H1 (cell line): Measurements from ENCODE around the gene SYTL1. TPM values are rescaled to one million over a fixed set of nuclear protein-coding genes. Genes with fewer than 3 reads are reported as not detected.

ENCODE experiments used
- CTCF ChIA-PET: fragments of 300-600 bp; sonication (Branson Sonifier 250); formaldehyde crosslinking; loops from one replicate; lab custom pipeline; 2021; ENCODE audit not compliant: partially characterized antibody; lab: Charles Lee
- POLR2A ChIA-PET: fragments of 300-600 bp; sonication (Branson Sonifier 250); formaldehyde crosslinking; loops from one replicate; lab custom pipeline; 2021; ENCODE audit warnings: inconsistent platforms; ENCODE audit not compliant: partially characterized antibody; lab: Charles Lee
- DNase-seq, 2 experiments: peaks; one replicate each; pipeline versions ENCODE4 v3.0.0 to v3.0.0-alpha.2; 2010 to 2022; ENCODE audit warnings: low spot score in 2 of 2, low read depth in 1 of 2, mixed read lengths in 1 of 2
- FAIRE-seq: peaks from 2 replicates; lab custom pipeline; 2011; peaks lifted over from hg19 to GRCh38; lab: Jason Lieb, UNC
- H2AFZ ChIP-seq: 2 replicates; pipeline ENCODE4 v1.8.1; 2012; ENCODE audit warnings: low read length, inconsistent platforms
- H2AK5ac ChIP-seq: 2 replicates; pipeline ENCODE4 v1.6.1; 2013; ENCODE audit warnings: low read depth, low read length
- H2BK120ac ChIP-seq: replicated peaks from 2 replicates; pipeline ENCODE3; 2013; ENCODE audit warnings: low read depth, low read length, inconsistent platforms
- H2BK12ac ChIP-seq: 2 replicates; pipeline ENCODE4 v1.6.1; 2013; ENCODE audit warnings: low read depth, low read length
- H2BK15ac ChIP-seq: 2 replicates; pipeline ENCODE4 v1.6.1; 2013; ENCODE audit warnings: low read length
- H2BK20ac ChIP-seq: 2 replicates; pipeline ENCODE4 v1.6.1; 2013; ENCODE audit warnings: low read length
- H2BK5ac ChIP-seq: 2 replicates; pipeline ENCODE4 v1.6.1; 2013; ENCODE audit warnings: low read depth, low read length
- H3K14ac ChIP-seq: 2 replicates; pipeline ENCODE4 v1.6.1; 2013; ENCODE audit warnings: inconsistent platforms; ENCODE audit not compliant: insufficient read length
- H3K18ac ChIP-seq: 2 replicates; pipeline ENCODE4 v1.6.1; 2013; ENCODE audit warnings: low read length; ENCODE audit errors: extremely low read depth
- H3K23ac ChIP-seq: 2 replicates; pipeline ENCODE4 v1.6.1; 2013; ENCODE audit warnings: inconsistent platforms; ENCODE audit not compliant: insufficient read length
- H3K23me2 ChIP-seq: 2 replicates; pipeline ENCODE4 v1.6.1; 2013; ENCODE audit warnings: low read depth, low read length
- H3K27ac ChIP-seq: 2 replicates; pipeline ENCODE4 v1.6.1; 2011; ENCODE audit warnings: low read depth, low read length, inconsistent platforms
- H3K27me3 ChIP-seq, 4 experiments: replicated peaks in 1 of 4; 1 replicate in 1 of 4; 2 replicates in 3 of 4; pipeline versions ENCODE4 v1.6.1 to v1.8.1; 2011 to 2013; ENCODE audit warnings: low read length in 3 of 4, mild to moderate bottlenecking in 3 of 4, inconsistent platforms in 2 of 4, mixed read lengths in 2 of 4, moderate library complexity in 1 of 4; ENCODE audit not compliant: control insufficient read depth in 3 of 4, insufficient read depth in 3 of 4; ENCODE audit errors: extremely low read depth in 1 of 4
- H3K36me3 ChIP-seq, 4 experiments: 2 replicates each; pipeline versions ENCODE4 v1.6.1 to v1.8.1; 2011 to 2013; ENCODE audit warnings: mild to moderate bottlenecking in 4 of 4, low read length in 3 of 4, moderate library complexity in 2 of 4, control low read depth in 1 of 4, inconsistent platforms in 1 of 4; ENCODE audit not compliant: insufficient read depth in 4 of 4, control insufficient read depth in 2 of 4
- H3K4ac ChIP-seq: replicated peaks from 2 replicates; pipeline ENCODE3; 2013; ENCODE audit warnings: low read length, low read depth, mixed read lengths, inconsistent platforms; ENCODE audit not compliant: insufficient read length
- H3K4me1 ChIP-seq, 4 experiments: replicated peaks in 1 of 4; 1 replicate in 1 of 4; 2 replicates in 3 of 4; pipeline versions ENCODE4 v1.6.1 to v1.8.1; 2011 to 2013; ENCODE audit warnings: low read length in 3 of 4, inconsistent platforms in 2 of 4, mixed read lengths in 1 of 4; ENCODE audit not compliant: insufficient read depth in 4 of 4, control insufficient read depth in 3 of 4
- H3K4me2 ChIP-seq, 2 experiments: 2 replicates each; pipeline versions ENCODE4 v1.6.1 to v1.8.1; 2011 to 2013; ENCODE audit warnings: low read depth in 2 of 2, low read length in 2 of 2, control low read depth in 1 of 2, inconsistent platforms in 1 of 2, mild to moderate bottlenecking in 1 of 2; ENCODE audit not compliant: insufficient read depth in 1 of 2
- H3K4me3 ChIP-seq, 4 experiments: fragments of 200-600, 300-600 bp in 1 of 4; sonication (generic), shearing (Covaris generic), sonication (Bioruptor Twin) in 1 of 4; 2 replicates each; pipeline versions ENCODE4 v1.5.1 to v1.8.1; 2011 to 2016; ENCODE audit warnings: low read length in 4 of 4, low read depth in 3 of 4, control low read depth in 2 of 4, inconsistent platforms in 2 of 4, mild to moderate bottlenecking in 2 of 4, mixed read lengths in 1 of 4, moderate library complexity in 1 of 4; ENCODE audit not compliant: insufficient read depth in 2 of 4; ENCODE audit errors: extremely low read depth in 1 of 4
- H3K56ac ChIP-seq: replicated peaks from 2 replicates; pipeline ENCODE3; 2013; ENCODE audit warnings: low read depth, mild to moderate bottlenecking, mixed read lengths, low read length, inconsistent platforms; ENCODE audit not compliant: insufficient read length
- H3K79me1 ChIP-seq: 2 replicates; pipeline ENCODE4 v1.6.1; 2013; ENCODE audit warnings: low read depth, low read length, control low read depth
- H3K79me2 ChIP-seq, 2 experiments: 2 replicates each; pipeline versions ENCODE4 v1.6.1 to v1.8.1; 2012 to 2013; ENCODE audit warnings: low read length in 2 of 2, mild to moderate bottlenecking in 2 of 2, inconsistent platforms in 1 of 2; ENCODE audit not compliant: insufficient read depth in 2 of 2, control insufficient read depth in 1 of 2
- H3K9ac ChIP-seq, 4 experiments: replicated peaks in 1 of 4; 1 replicate in 1 of 4; 2 replicates in 3 of 4; pipeline versions ENCODE4 v1.6.1 to v1.8.1; 2011 to 2013; ENCODE audit warnings: low read depth in 3 of 4, low read length in 3 of 4, control low read depth in 2 of 4, mild to moderate bottlenecking in 2 of 4, moderate library complexity in 2 of 4, inconsistent platforms in 1 of 4; ENCODE audit errors: extremely low read depth in 1 of 4
- H3K9me3 ChIP-seq, 2 experiments: 2 replicates each; pipeline versions ENCODE4 v1.6.1 to v1.8.1; 2012 to 2013; ENCODE audit warnings: mild to moderate bottlenecking in 2 of 2, moderate library complexity in 2 of 2, control low read depth in 1 of 2, inconsistent platforms in 1 of 2, low read depth in 1 of 2, low read length in 1 of 2, mixed read lengths in 1 of 2; ENCODE audit not compliant: insufficient read depth in 2 of 2
- H4K20me1 ChIP-seq, 2 experiments: replicated peaks in 1 of 2; 2 replicates each; pipeline versions ENCODE3 to v1.8.1; 2011 to 2013; ENCODE audit warnings: inconsistent platforms in 2 of 2, low read length in 2 of 2, mild to moderate bottlenecking in 1 of 2; ENCODE audit not compliant: insufficient read depth in 2 of 2, control insufficient read depth in 1 of 2
- H4K5ac ChIP-seq: 2 replicates; pipeline ENCODE4 v1.6.1; 2013; ENCODE audit warnings: low read length, low read depth, mixed read lengths, inconsistent platforms; ENCODE audit not compliant: insufficient read length
- H4K8ac ChIP-seq: 2 replicates; pipeline ENCODE4 v1.8.0; 2013; ENCODE audit warnings: mild to moderate bottlenecking, moderate library complexity, low read length, inconsistent platforms; ENCODE audit not compliant: insufficient read depth; ENCODE audit errors: extremely low read depth
- H4K91ac ChIP-seq: replicated peaks from 2 replicates; pipeline ENCODE3; 2013; ENCODE audit warnings: low read length, mixed read lengths, inconsistent platforms; ENCODE audit not compliant: insufficient read length
- CHD2 ChIP-seq: IDR thresholded peaks from 2 replicates; pipeline ENCODE4 v1.6.1; 2012; ENCODE audit warnings: low read length, improper control_type of control experiment
- E2F6 ChIP-seq: IDR thresholded peaks from 2 replicates; pipeline ENCODE4 v1.6.1; 2012; ENCODE audit warnings: inconsistent platforms
- FOSL1 ChIP-seq: IDR thresholded peaks from 2 replicates; pipeline ENCODE4 v1.6.1; 2011; ENCODE audit warnings: mild to moderate bottlenecking, low read depth, low read length, moderate library complexity; ENCODE audit not compliant: insufficient read depth
- SIRT6 ChIP-seq: IDR thresholded peaks from one replicate; pipeline ENCODE4 v1.7.1; 2012; ENCODE audit warnings: low read length, inconsistent platforms
- TCF12 ChIP-seq: IDR thresholded peaks from 2 replicates; pipeline ENCODE4 v1.6.1; 2011; ENCODE audit warnings: low read depth, mild to moderate bottlenecking, low read length
- WGBS, 2 experiments: shearing (Covaris generic) in 1 of 2; methylation state at CpG; one replicate each; pipeline versions ENCODE4 v1.1.6 to v1.1.7; 2013 to 2015; ENCODE audit warnings: low lambda C conversion rate in 2 of 2, mixed read lengths in 2 of 2, inconsistent platforms in 1 of 2, low coverage in 1 of 2, missing lambda C conversion rate in 1 of 2; ENCODE audit not compliant: insufficient replicate concordance in 2 of 2, insufficient coverage in 1 of 2, insufficient read length in 1 of 2; ENCODE audit errors: extremely low coverage in 1 of 2, missing lambda C conversion rate in 1 of 2; 5-methylcytosine and 5-hydroxymethylcytosine counted together
- polyA plus RNA-seq, 7 experiments: library from polyadenylated mRNA; depleted of rRNA in 3 of 7; stranded (reverse) in 5 of 7; unstranded in 2 of 7; fragments of >200 nt in 5 of 7; fragments of 200-250 nt in 2 of 7; gene quantifications; 1 replicate in 5 of 7; 2 replicates in 1 of 7; 4 replicates in 1 of 7; pipeline versions ENCODE4 v1.2.1 to v1.2.3, GENCODE V29; 2011 to 2013; ENCODE audit warnings: missing spikeins in 2 of 7, mixed read lengths in 2 of 7
- total RNA-seq: library from RNA; stranded (reverse); fragmentation: NEBNext Ultra II Directional; extraction: Animal tissue kit (Norgen Biotek cat#: 25700); gene quantifications from 2 replicates; pipeline ENCODE4 v1.2.1, GENCODE V29; 2021

The SYTL1 gene
- total and polyA plus RNA-seq, 2 of the 8 experiments (the other 6 are each of a cell fraction or from before 2014, with no cell fraction given), result 6.4 to 19.5 TPM

- Histone ChIP-seq H3K79me1 (peaks cover 3% of the 10 kb centered on the region; the same call in 1 of the 2 replicates), H3K36me3 (peaks cover 4 to 18% (median 13%) of the 10 kb centered on the region in 4 experiments; a peak in 7 of 8 replicates), H2BK12ac (no peak overlapping the region), H3K27me3 (no peaks in the 10 kb centered on the region), H3K56ac (no peak overlapping the region), H4K91ac (no peak overlapping the region), H3K9ac (no peak overlapping the region), H4K8ac (no peak overlapping the region), H2AK5ac (no peak overlapping the region), H2BK5ac (no peak overlapping the region), H3K23ac (no peak overlapping the region), H2BK15ac (no peak overlapping the region), H3K9me3 (no peaks in the 10 kb centered on the region), H4K5ac (no peak overlapping the region), H3K18ac (no peak overlapping the region), H3K4me3 (no peak overlapping the region), H3K27ac (no peak overlapping the region), H3K4me2 (no peak overlapping the region), H3K23me2 (no peaks in the 10 kb centered on the region), H4K20me1 (peaks cover 8 to 20% of the 10 kb centered on the region in 2 experiments), H3K4me1 (no peaks in the 10 kb centered on the region), H2BK20ac (no peak overlapping the region), H2BK120ac (no peak overlapping the region), H3K14ac (no peak overlapping the region), H3K79me2 (peaks cover 0 to 30% of the 10 kb centered on the region in 2 experiments; a peak in 3 of 4 replicates), H2AFZ (no peak overlapping the region), H3K4ac (no peak overlapping the region)
- TF ChIP-seq SIRT6 (no peak), CHD2 (no peak), FOSL1 (no peak), TCF12 (no peak), E2F6 (no peak)
- CTCF ChIA-PET, result interaction anchor here (0.7 to 17.0 kb wide), 8 partner anchors 14 to 65 kb away, joined by 3 to 321 read pairs (median 27); no protein-coding TSS in a partner anchor
- POLR2A ChIA-PET, result interaction anchor here (2.4 kb wide), 1 partner anchor 11 kb away, joined by 14 read pairs; the partner anchor contains the start of gene SYTL1
- DNase-seq (no peak), FAIRE-seq (no peak)
- WGBS, 2 experiments, result 89% methylated on average over 7 of the region's 8 CpGs; no CpG with 5 or more reads in 1 of the 2 experiments
Measured at GRCh38 chr1:27330786-27331185, 11.0 kb upstream of the SYTL1 start.
